Uterus (tissue), 4 donors: ENCODE measurements around the gene MTFMT. TPM values are rescaled to one million over a fixed set of nuclear protein-coding genes. Genes with fewer than 3 reads are reported as not detected.

Source experiments
- DNase-seq, 2 donors: peaks; one replicate each; pipeline ENCODE4 v3.0.0-alpha.2; 2019 to 2020
- H3K27ac ChIP-seq, 2 donors: fragments of 200-600 bp; sonication (generic); 1 replicate in 1 of 2; 2 replicates in 1 of 2; pipeline ENCODE4 v1.5.1; 2016 to 2018
- H3K27me3 ChIP-seq, 2 donors: fragments of 200-600 bp; sonication (generic); one replicate each; pipeline ENCODE4 v1.5.1; 2018 to 2019; ENCODE audit warnings: control low read depth in 1 of 2
- H3K36me3 ChIP-seq, 2 donors: fragments of 200-600 bp; sonication (generic); one replicate each; pipeline ENCODE4 v1.5.1; 2019; ENCODE audit warnings: control low read depth in 1 of 2
- H3K4me1 ChIP-seq, 2 donors: fragments of 200-600 bp; sonication (generic); one replicate each; pipeline ENCODE4 v1.5.1; 2018 to 2019; ENCODE audit warnings: control low read depth in 1 of 2
- H3K4me3 ChIP-seq, 2 donors: fragments of 200-600 bp; sonication (generic); 1 replicate in 1 of 2; 2 replicates in 1 of 2; pipeline ENCODE4 v1.5.1; 2018 to 2019; ENCODE audit warnings: mild to moderate bottlenecking in 1 of 2
- H3K9me3 ChIP-seq, 2 donors: fragments of 200-600 bp; sonication (generic); one replicate each; pipeline ENCODE4 v1.5.1; 2019; ENCODE audit warnings: control low read depth in 1 of 2
- CTCF ChIP-seq, 4 experiments: fragments of 200-600 bp in 2 of 4; fragments of 450-650 bp in 2 of 4; sonication (generic) in 2 of 4; IDR thresholded peaks; one replicate each; pipeline ENCODE4 v1.5.1; 2016 to 2019; ENCODE audit warnings: antibody characterized with exemption in 4 of 4, mild to moderate bottlenecking in 2 of 4, moderate library complexity in 1 of 4
- POLR2A ChIP-seq, 2 donors: fragments of 450-650 bp; IDR thresholded peaks; one replicate each; pipeline ENCODE4 v1.6.1; 2016; ENCODE audit warnings: antibody characterized with exemption in 2 of 2, mild to moderate bottlenecking in 1 of 2, moderate library complexity in 1 of 2
- intact Hi-C: fragments of 100-400 bp; cut with DNase I; formaldehyde crosslinking; loops from one replicate; pipeline ENCODE4 v1.15.1; 2023; ENCODE audit warnings: low total_unique reads
- total RNA-seq, 4 donors: library from RNA; depleted of rRNA in 3 of 4; stranded (reverse); fragments of >200 nt in 3 of 4; gene quantifications; one replicate each; pipeline versions ENCODE4 v1.1.0 to v1.2.4, GENCODE V29; 2014 to 2023
- donor health status: DM: yes; HTN: yes; CAD: no.

MTFMT gene
- total RNA-seq, 4 donors from 2014 or later = 11.5 to 30.1 (median 21.0) TPM

- TF ChIP-seq CTCF (IDR thresholded peaks at IDR 0.05) (no peak), POLR2A (IDR thresholded peaks at IDR 0.05) (no peak)
- Histone ChIP-seq H3K9me3 (no peaks in the 10 kb centered on the region), H3K27me3 (no peaks in the 10 kb centered on the region), H3K4me1 (no peaks in the 10 kb centered on the region), H3K4me3 (no peak overlapping the region), H3K36me3 (no peaks in the 10 kb centered on the region), H3K27ac (no peak overlapping the region)
- intact Hi-C loops = no loop called here
- DNase-seq = no peak
Measured at GRCh38 chr15:64970698-64971097, 58.7 kb downstream of the MTFMT start.

- Histone ChIP-seq H3K4me1 (no peaks in the 10 kb centered on the region), H3K27me3 (no peaks in the 10 kb centered on the region), H3K9me3 (no peaks in the 10 kb centered on the region), H3K27ac (no peak overlapping the region), H3K4me3 (no peak overlapping the region), H3K36me3 (no peaks in the 10 kb centered on the region)
- DNase-seq = no peak
- intact Hi-C loops = no loop called here
- TF ChIP-seq POLR2A (IDR thresholded peaks at IDR 0.05) (no peak), CTCF (IDR thresholded peaks at IDR 0.05) (no peak)
Measured at GRCh38 chr15:64969401-64969800, 60.0 kb downstream of the MTFMT start.

GRCh38 chr15:64961013-64961412 is 68.4 kb downstream of the MTFMT start:
- Histone ChIP-seq H3K27ac (no peak overlapping the region), H3K4me3 (no peak overlapping the region), H3K27me3 (no peaks in the 10 kb centered on the region), H3K36me3 (no peaks in the 10 kb centered on the region), H3K4me1 (no peaks in the 10 kb centered on the region), H3K9me3 (no peaks in the 10 kb centered on the region)
- DNase-seq = no peak
- TF ChIP-seq POLR2A (IDR thresholded peaks at IDR 0.05) = no peak
- no peak for TF ChIP-seq CTCF (IDR thresholded peaks at IDR 0.05)
- intact Hi-C loops = no loop called here

- TF ChIP-seq CTCF (IDR thresholded peaks at IDR 0.05) (no peak), POLR2A (IDR thresholded peaks at IDR 0.05) (no peak)
- no peaks in the 10 kb centered on the region for H3K9me3 ChIP-seq
- intact Hi-C loops = no loop called here
- H3K27ac ChIP-seq = no peak overlapping the region
- no peak for DNase-seq
- no peaks in the 10 kb centered on the region for H3K36me3 ChIP-seq
- H3K27me3 ChIP-seq = no peaks in the 10 kb centered on the region
- H3K4me3 ChIP-seq = no peak overlapping the region
- H3K4me1 ChIP-seq = no peaks in the 10 kb centered on the region
Measured at GRCh38 chr15:64960153-64960552, 69.3 kb downstream of the MTFMT start.

- H3K27me3 ChIP-seq = no peaks in the 10 kb centered on the region
- H3K9me3 ChIP-seq = no peaks in the 10 kb centered on the region
- H3K4me1 ChIP-seq = no peaks in the 10 kb centered on the region
- intact Hi-C loops = no loop called here
- TF ChIP-seq POLR2A (IDR thresholded peaks at IDR 0.05) (no peak), CTCF (IDR thresholded peaks at IDR 0.05) (no peak)
- DNase-seq = no peak
- H3K4me3 ChIP-seq = no peak overlapping the region
- no peaks in the 10 kb centered on the region for H3K36me3 ChIP-seq
- H3K27ac ChIP-seq = no peak overlapping the region
Measured at GRCh38 chr15:64959128-64959527, 70.3 kb downstream of the MTFMT start.
